Measurements from ENCODE around the gene PEX11A.

DNA sequence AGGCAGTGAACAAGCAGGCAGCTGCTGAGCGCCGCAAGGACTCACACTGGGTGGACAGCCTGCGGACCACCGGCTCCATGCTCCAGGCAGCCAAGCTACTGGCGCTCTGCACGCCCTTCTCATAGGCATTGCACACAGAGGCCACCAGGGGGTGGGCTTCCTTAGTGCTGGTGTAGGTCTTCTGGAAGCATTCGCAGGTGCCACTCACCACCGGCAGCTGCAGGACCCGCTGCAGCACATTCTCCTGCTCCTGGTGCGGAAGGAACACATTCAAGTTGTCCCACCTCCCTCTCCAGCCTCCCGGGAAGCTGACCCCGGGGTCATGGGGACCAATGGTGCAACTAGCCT, 17.4 kb downstream of the PEX11A start:
- TF ChIP-seq POLR2A (IDR thresholded peaks at IDR 0.05) (no peak), POLR2AphosphoS5 (IDR thresholded peaks at IDR 0.05) (no peak)
- TF ChIP-seq, protein P1, sequence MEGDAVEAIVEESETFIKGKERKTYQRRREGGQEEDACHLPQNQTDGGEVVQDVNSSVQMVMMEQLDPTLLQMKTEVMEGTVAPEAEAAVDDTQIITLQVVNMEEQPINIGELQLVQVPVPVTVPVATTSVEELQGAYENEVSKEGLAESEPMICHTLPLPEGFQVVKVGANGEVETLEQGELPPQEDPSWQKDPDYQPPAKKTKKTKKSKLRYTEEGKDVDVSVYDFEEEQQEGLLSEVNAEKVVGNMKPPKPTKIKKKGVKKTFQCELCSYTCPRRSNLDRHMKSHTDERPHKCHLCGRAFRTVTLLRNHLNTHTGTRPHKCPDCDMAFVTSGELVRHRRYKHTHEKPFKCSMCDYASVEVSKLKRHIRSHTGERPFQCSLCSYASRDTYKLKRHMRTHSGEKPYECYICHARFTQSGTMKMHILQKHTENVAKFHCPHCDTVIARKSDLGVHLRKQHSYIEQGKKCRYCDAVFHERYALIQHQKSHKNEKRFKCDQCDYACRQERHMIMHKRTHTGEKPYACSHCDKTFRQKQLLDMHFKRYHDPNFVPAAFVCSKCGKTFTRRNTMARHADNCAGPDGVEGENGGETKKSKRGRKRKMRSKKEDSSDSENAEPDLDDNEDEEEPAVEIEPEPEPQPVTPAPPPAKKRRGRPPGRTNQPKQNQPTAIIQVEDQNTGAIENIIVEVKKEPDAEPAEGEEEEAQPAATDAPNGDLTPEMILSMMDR (IDR thresholded peaks at IDR 0.05): peak in 1 of 4 experiments; percentile 14

Data from sigmoid colon (tissue), 4 donors.